ENCODE data around the gene NKX2-2. TPM values are rescaled to one million over a fixed set of nuclear protein-coding genes. Genes with fewer than 3 reads are reported as not detected.

NKX2-2 gene
- total RNA-seq, 2 donors from 2014 or later = 0.35 TPM; not detected in 1

- ATAC-seq (ENCODE audit: insufficient number of reproducible peaks, low FRiP score, low read depth) = no peak
- peaks cover 5% of the 10 kb centered on the region for H3K27me3 ChIP-seq (replicated peaks; ENCODE audit: insufficient read depth)
- no peak overlapping the region for H3K27ac ChIP-seq
- no peak for TF ChIP-seq CTCF (IDR thresholded peaks at IDR 0.05)
- peaks cover 28 to 62% of the 10 kb centered on the region in 2 donors for H3K4me1 ChIP-seq (ENCODE audit: control insufficient read depth in 1 of 2, low read depth in 2 of 2)
- H3K4me3 ChIP-seq = peak overlapping the region; percentile 67
- DNase-seq (ENCODE audit: low spot score) = no peak
- H3K36me3 ChIP-seq = no peaks in the 10 kb centered on the region
- no peaks in the 10 kb centered on the region for H3K9me3 ChIP-seq
Measured at GRCh38 chr20:21511850-21512633, 1.8 kb downstream of the NKX2-2 start.

GRCh38 chr20:21511485-21511849 is 2.4 kb downstream of the NKX2-2 start:
- Histone ChIP-seq H3K27me3 (replicated peaks; ENCODE audit: insufficient read depth) (peaks cover 5% of the 10 kb centered on the region), H3K4me1 (ENCODE audit: control insufficient read depth in 1 of 2, low read depth in 2 of 2) (peaks cover 28 to 63% of the 10 kb centered on the region in 2 donors), H3K9me3 (no peaks in the 10 kb centered on the region), H3K36me3 (no peaks in the 10 kb centered on the region), H3K27ac (no peak overlapping the region), H3K4me3 (no peak overlapping the region)
- no peak for DNase-seq (ENCODE audit: low spot score)
- ATAC-seq (ENCODE audit: insufficient number of reproducible peaks, low FRiP score, low read depth) = no peak
- no peak for TF ChIP-seq CTCF (IDR thresholded peaks at IDR 0.05)

GRCh38 chr20:21510414-21511384 is 3.2 kb downstream of the NKX2-2 start:
- peak overlapping the region; percentile 60 for H3K4me3 ChIP-seq
- H3K27ac ChIP-seq = no peak overlapping the region
- DNase-seq (ENCODE audit: low spot score) = no peak
- H3K9me3 ChIP-seq = no peaks in the 10 kb centered on the region
- H3K36me3 ChIP-seq = no peaks in the 10 kb centered on the region
- no peak for TF ChIP-seq CTCF (IDR thresholded peaks at IDR 0.05)
- peaks cover 5% of the 10 kb centered on the region for H3K27me3 ChIP-seq (replicated peaks; ENCODE audit: insufficient read depth)
- peaks cover 33 to 63% of the 10 kb centered on the region in 2 donors for H3K4me1 ChIP-seq (ENCODE audit: control insufficient read depth in 1 of 2, low read depth in 2 of 2)
- ATAC-seq (ENCODE audit: insufficient number of reproducible peaks, low FRiP score, low read depth) = no peak

GRCh38 chr20:21509597-21510371 is 4.1 kb downstream of the NKX2-2 start:
- Histone ChIP-seq H3K36me3 (no peaks in the 10 kb centered on the region), H3K4me3 (peak overlapping the region; percentile 60), H3K27me3 (replicated peaks; ENCODE audit: insufficient read depth) (peaks cover 5% of the 10 kb centered on the region), H3K9me3 (no peaks in the 10 kb centered on the region), H3K4me1 (ENCODE audit: control insufficient read depth in 1 of 2, low read depth in 2 of 2) (peaks cover 35 to 64% of the 10 kb centered on the region in 2 donors), H3K27ac (no peak overlapping the region)
- ATAC-seq (ENCODE audit: insufficient number of reproducible peaks, low FRiP score, low read depth) (no peak), DNase-seq (ENCODE audit: low spot score) (no peak)
- TF ChIP-seq CTCF (IDR thresholded peaks at IDR 0.05) = no peak
